Mesodermal cell (in vitro differentiated cells): Measurements from ENCODE around the gene AFAP1L2.
"Not testable (repeated sequence)": the region's sequence is repeated elsewhere in the genome, so short reads cannot be mapped to it uniquely, and the experiment has no call there.

ENCODE experiments used
- H3K27ac ChIP-seq: 2 replicates; pipeline ENCODE4 v1.7.0; 2013; ENCODE audit warnings: mild to moderate bottlenecking, low read depth, low read length, moderate library complexity; ENCODE audit not compliant: severe bottlenecking
- H3K36me3 ChIP-seq: 2 replicates; pipeline ENCODE4 v1.7.1; 2013; ENCODE audit warnings: mild to moderate bottlenecking, low read length, moderate library complexity; ENCODE audit not compliant: control insufficient read depth, insufficient read depth
- H3K4me1 ChIP-seq: one replicate; pipeline ENCODE4 v1.7.1; 2013; ENCODE audit warnings: mild to moderate bottlenecking, low read length; ENCODE audit not compliant: insufficient read depth, control insufficient read depth, poor library complexity, severe bottlenecking
- H3K4me3 ChIP-seq: 2 replicates; pipeline ENCODE4 v1.7.0; 2013; ENCODE audit warnings: low read length, control low read depth, mild to moderate bottlenecking; ENCODE audit not compliant: insufficient read depth, poor library complexity, severe bottlenecking; ENCODE audit errors: extremely low read depth
- H3K9me3 ChIP-seq: 2 replicates; pipeline ENCODE4 v1.7.1; 2013; ENCODE audit warnings: mild to moderate bottlenecking, low read length, moderate library complexity; ENCODE audit not compliant: control insufficient read depth
- WGBS, 2 experiments: methylation state at CpG; one replicate each; pipeline ENCODE4 v1.1.5; 2013; ENCODE audit warnings: missing lambda C conversion rate in 2 of 2; ENCODE audit not compliant: insufficient coverage in 2 of 2; 5-methylcytosine and 5-hydroxymethylcytosine counted together

Gene AFAP1L2

DNA sequence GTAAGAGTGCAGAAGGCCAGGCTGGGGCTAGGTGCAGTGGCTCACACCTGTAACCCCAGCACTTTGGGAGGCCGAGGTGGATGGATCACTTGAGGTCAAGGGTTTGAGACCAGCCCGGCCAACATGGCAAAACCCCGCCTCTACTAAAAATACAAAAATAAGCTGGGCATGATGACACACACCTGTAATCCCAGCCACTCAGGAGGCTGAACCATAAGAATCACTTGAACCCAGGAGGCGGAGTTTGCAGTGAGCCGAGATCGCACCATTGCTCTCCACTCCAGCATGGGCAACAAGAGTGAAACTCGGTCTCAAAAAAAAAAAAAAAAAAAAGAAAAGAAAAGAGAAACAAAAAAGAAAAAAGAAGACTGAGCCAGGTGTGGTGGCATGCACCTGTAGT, 55.2 kb downstream of the AFAP1L2 start:
- Histone ChIP-seq H3K4me1 (peaks cover 48% of the 10 kb centered on the region), H3K27ac (peak overlapping the region; percentile 43)
- H3K36me3 ChIP-seq, H3K4me3 ChIP-seq, H3K9me3 ChIP-seq: not testable (repeated sequence)
- 100% methylated on average over 4 of the region's 7 CpGs; no CpG with 5 or more reads in 1 of the 2 experiments for WGBS, 2 experiments

DNA sequence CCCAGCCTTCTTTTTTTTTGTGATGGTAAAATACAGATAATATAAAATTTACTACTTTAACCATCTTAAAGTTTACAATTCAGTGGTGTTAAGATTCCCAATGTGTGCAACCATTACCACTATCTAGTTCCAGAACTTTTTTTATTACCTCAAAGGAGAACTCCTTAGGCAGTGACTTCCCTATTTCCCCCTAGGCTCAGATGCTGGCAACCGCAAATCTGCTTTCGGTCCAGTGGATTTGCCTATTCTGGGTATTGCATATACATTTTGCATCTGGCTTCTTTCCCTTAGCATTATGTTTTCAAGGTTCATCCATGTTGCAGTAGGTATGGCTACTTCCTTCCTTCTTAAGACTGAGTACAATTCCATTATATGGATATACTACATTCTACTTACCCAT, 56.5 kb downstream of the AFAP1L2 start:
- no CpG with 5 or more reads among the region's 2 CpGs for WGBS, 2 experiments
- Histone ChIP-seq H3K9me3 (no peaks in the 10 kb centered on the region), H3K4me3 (no peak overlapping the region), H3K4me1 (peaks cover 52% of the 10 kb centered on the region), H3K27ac (no peak overlapping the region), H3K36me3 (peaks cover 7% of the 10 kb centered on the region)

DNA sequence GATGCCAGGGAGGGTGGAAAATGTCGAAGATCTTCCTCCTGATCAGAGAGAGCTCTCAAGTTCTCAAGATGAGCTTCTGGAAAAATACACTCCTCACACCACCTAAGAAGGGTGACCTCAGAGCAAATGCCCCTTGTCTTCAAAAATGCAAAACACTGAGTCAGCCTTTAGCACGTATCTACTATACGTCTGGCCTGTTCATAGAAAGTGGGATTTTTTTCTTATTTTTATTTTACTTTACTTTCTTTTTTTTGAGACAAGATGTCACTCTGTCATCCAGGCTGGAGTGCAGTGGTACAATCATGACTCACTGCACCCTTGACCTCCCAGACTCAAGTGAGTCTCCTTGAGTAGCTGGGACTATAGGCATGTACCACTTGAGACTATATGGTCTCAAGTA, 57.1 kb downstream of the AFAP1L2 start:
- WGBS, 2 experiments = 100% methylated on average over 1 of the region's 3 CpGs; no CpG with 5 or more reads in 1 of the 2 experiments
- Histone ChIP-seq H3K4me1 (peaks cover 52% of the 10 kb centered on the region), H3K27ac (peak overlapping the region; percentile 59), H3K4me3 (no peak overlapping the region), H3K36me3 (peaks cover 7% of the 10 kb centered on the region), H3K9me3 (no peaks in the 10 kb centered on the region)

DNA sequence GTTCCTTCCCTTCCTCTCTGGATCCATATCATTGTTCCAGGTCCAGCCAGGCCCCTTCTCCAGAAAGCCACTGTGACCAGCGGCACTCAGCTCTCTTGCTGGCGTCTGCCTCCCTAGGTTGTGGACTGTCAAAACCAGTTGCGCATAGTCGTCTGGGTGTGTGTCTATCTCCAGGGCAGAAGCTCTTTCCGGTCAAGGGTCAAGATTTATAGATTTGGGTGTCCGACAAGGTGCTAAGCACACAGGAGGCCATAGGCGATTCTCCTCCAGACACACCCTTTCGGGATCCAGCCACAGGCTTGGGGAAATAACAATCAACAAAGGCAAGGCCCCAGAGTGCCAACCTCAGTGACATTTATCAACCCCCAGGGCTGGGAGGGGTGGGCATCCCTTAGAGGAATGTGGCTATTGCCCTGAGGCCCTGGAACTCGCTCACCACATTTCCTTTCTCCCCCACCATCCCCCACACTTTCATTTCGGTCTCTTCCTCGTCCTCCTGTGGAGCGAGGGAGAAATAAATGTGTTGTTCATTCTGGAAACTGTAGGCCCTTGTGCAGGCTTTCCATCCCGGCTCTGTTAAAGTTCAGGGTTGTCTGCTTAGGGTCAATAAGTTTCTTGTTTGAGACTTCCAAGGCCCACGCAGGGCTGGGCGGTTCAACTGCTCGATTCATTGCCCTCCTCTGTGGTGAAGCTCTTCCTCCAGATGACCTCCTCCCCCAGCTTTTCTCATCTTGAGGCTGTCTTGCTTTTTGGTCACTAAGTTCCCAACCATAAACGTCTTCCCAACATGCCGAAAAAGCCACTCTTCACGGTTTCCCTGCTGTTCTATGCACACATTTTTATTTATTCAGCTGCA, 57.9 kb downstream of the AFAP1L2 start:
- peak overlapping the region; percentile 59 for H3K27ac ChIP-seq
- H3K4me1 ChIP-seq = peaks cover 47% of the 10 kb centered on the region
- no peak overlapping the region for H3K4me3 ChIP-seq
- H3K9me3 ChIP-seq = no peaks in the 10 kb centered on the region
- H3K36me3 ChIP-seq = peaks cover 7% of the 10 kb centered on the region
- WGBS, 2 experiments = 82 to 86% methylated on average over 12 to 13 of the region's 19 CpGs

DNA sequence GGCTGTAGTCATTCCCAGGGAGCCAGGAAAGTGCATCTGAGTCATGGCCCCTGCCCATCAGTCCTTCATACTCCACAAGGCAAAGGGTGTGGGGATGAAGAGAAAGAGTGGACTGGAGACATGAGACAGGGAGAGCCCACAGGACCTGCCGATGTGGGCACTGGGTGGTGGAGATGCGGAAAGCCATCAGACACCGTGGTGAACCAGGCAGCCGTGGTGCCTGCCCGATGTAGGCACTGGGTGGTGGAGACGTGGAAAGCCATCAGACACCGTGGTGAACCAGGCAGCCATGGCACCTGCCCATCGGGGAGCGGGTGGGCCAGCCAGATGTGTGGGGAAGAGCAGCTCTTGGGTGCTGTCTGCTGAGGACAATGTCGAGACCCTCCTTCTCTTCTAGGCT, 58.6 kb downstream of the AFAP1L2 start:
- Histone ChIP-seq H3K27ac (no peak overlapping the region), H3K4me1 (peaks cover 40% of the 10 kb centered on the region), H3K9me3 (no peaks in the 10 kb centered on the region), H3K4me3 (no peak overlapping the region), H3K36me3 (peaks cover 7% of the 10 kb centered on the region)
- WGBS, 2 experiments = 93 to 95% methylated on average over 9 to 10 of the region's 10 CpGs

DNA sequence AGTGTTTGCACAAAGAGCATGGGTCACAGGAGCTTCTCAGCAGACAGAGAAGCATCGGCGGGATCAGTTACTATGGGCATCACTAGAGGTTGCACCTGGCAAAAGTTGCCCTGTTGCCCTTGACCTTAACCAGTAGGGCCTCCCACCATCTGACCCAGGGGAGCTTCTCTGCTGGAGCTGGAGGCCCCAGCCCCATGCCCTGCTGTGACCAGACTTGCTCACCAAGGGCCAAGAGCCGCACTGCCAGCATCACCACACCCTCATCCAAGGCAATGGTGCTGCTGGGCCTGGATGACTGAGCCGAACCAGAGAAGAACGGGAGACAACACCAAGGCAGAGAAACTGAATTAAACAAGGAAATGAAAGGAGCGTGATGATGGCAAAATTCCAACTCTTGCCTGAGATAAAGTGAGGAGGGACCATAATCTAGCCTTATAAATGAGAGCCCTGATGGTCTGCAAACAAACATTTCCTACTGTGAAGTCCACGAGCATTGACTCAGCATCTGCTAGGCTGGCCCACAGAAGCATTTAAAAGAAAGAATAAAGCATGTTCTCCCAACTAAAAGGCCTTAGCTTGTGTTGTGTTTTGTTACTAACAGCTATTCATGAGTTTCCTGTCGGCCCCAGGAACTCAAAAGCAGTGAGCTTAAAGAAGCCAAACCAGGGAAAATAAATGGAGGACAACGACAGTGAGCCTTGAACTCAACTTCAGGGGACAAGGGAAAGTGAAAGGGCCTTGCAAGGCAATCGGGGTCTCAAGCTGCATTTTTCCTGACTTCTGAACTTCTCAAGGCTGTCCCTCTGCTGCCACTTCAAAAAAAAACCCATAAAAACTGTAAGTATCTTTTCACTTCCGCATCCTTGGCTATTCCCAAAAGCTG, 60.4 kb downstream of the AFAP1L2 start:
- Histone ChIP-seq H3K4me3 (no peak overlapping the region), H3K9me3 (no peaks in the 10 kb centered on the region), H3K36me3 (peaks cover 20% of the 10 kb centered on the region), H3K4me1 (peaks cover 26% of the 10 kb centered on the region), H3K27ac (peak overlapping the region; percentile 45)
- WGBS, 2 experiments = 88 to 89% methylated on average over 9 to 10 of the region's 11 CpGs

DNA sequence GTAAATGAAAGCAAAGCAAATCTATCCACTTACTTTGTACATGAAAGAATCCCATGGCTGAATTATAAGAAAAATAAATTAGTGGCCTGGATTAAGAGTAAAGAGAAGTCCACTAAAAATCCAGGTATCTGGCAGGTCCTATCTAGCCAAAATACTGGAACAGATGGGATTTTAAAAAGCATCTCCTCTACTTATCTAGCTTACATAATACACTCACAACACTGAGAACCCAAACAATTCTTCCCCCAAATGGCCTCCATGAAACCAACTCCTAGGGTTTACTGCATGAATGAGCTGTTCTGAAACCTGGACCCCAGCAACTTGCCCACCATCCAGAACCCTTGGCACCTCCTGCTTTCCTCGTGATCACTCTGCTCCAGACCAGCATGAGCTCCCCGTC, 61.3 kb downstream of the AFAP1L2 start:
- 86 to 94% methylated on average over 2 of the region's 2 CpGs for WGBS, 2 experiments
- no peak overlapping the region for H3K27ac ChIP-seq
- H3K9me3 ChIP-seq = no peaks in the 10 kb centered on the region

DNA sequence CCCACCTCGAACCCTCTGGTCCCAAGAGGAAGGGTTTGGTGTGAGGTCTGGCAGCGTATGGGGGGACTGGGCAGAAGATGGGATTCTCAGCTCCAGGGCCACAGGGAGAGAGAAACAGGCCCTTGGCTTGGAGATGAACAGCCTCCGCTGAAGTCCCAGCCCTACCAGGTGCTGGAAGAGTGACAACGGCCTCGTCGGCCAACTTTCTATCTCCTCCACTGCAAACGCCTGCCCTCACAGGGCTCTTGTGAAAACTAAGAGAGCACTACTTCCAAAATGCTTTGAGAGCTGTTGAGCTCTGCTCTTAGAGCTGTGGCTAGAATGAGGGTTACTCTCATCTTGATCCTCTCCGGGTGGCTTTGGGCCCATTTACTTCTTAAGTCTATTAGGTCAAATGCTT, 63.5 kb downstream of the AFAP1L2 start:
- peaks cover 35% of the 10 kb centered on the region for H3K4me1 ChIP-seq
- 95 to 96% methylated on average over 3 to 6 of the region's 8 CpGs for WGBS, 2 experiments
- no peaks in the 10 kb centered on the region for H3K9me3 ChIP-seq
- no peak overlapping the region for H3K27ac ChIP-seq
- no peak overlapping the region for H3K4me3 ChIP-seq
- peaks cover 22% of the 10 kb centered on the region for H3K36me3 ChIP-seq

More for the DNA sequence above, 61.3 kb downstream of the AFAP1L2 start:
- H3K4me3 ChIP-seq = no peak overlapping the region
- peaks cover 29% of the 10 kb centered on the region for H3K36me3 ChIP-seq
- H3K4me1 ChIP-seq = peaks cover 29% of the 10 kb centered on the region

DNA sequence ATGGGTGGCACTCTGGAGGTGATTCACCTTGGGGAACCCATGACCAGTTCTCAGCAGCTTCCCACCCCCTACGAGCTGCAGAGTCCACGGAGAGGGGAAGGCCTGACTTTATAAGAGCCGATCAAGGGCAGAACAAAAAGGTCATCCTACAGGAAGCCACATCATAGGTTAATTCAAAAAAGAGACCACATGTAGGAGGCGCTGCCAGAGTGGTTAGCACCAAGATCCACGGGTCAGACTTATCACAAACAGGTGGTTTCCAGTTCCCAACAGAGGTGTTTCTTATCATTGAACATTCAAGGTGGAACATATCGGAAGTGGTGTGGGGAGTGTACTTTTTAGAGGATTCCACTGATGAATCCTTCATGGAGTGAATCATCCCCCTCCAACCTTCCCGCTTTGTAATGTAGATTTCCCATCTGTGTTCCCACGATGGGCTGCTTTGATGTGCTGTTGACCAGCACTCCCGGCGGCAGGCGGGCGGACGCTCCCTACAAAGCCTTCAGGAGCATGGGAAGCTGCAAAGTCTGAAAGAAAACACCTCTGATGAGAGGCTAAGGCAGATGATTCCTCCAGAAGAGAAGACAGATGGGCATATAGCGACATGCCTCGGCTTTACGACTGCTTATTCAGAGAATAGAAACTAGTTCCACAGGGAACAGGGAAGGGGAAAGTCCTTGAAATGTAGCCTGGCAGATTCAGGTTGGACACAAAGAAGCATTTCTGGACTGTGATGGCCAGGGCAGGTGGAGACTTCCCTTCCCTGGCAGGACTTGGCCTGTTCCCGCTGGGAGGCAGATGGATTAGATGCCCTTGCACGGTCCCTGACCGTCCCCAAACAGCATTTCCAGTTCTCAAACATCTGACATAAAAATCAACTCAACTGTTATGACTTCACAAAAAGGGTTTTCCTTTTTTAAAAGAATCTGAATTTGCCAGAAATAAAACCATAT, 66.5 kb downstream of the AFAP1L2 start:
- Histone ChIP-seq H3K36me3 (peaks cover 25% of the 10 kb centered on the region), H3K27ac (no peak overlapping the region), H3K4me1 (peaks cover 43% of the 10 kb centered on the region), H3K4me3 (no peak overlapping the region), H3K9me3 (no peaks in the 10 kb centered on the region)
- 46 to 49% methylated on average over 16 to 17 of the region's 19 CpGs for WGBS, 2 experiments
